WTC11 (cell line): ENCODE data around the gene RIBC2.

Experiments used
- SP1 ChIP-seq: sonication (generic); formaldehyde crosslinking; conservative IDR thresholded peaks from 2 replicates; pipeline ENCODE4 v1.8.1; 2022; ENCODE audit warnings: missing genetic modification reagents
- TCF7 ChIP-seq: sonication (generic); formaldehyde crosslinking; IDR thresholded peaks from 2 replicates; pipeline ENCODE4 v1.8.0; 2022; ENCODE audit warnings: mild to moderate bottlenecking, low read depth, missing genetic modification reagents, moderate library complexity
- ZNF138 ChIP-seq: sonication (generic); formaldehyde crosslinking; conservative IDR thresholded peaks from 2 replicates; pipeline ENCODE4 v1.8.1; 2022; ENCODE audit warnings: mild to moderate bottlenecking, moderate library complexity, missing genetic modification reagents
- ZNF423 ChIP-seq: fragments of 250-450 bp; sonication (Bioruptor Pico); IDR thresholded peaks from 2 replicates; pipeline ENCODE4 v2.1.2; 2022; ENCODE audit warnings: mild to moderate bottlenecking, moderate library complexity
- TF ChIP-seq, protein P1 (sequence below): sonication (generic); formaldehyde crosslinking; IDR thresholded peaks from 2 replicates; pipeline ENCODE4 v1.8.0; 2022; ENCODE audit warnings: mild to moderate bottlenecking, missing genetic modification reagents
- TF ChIP-seq, protein P2 (sequence below): sonication (generic); formaldehyde crosslinking; IDR thresholded peaks from 2 replicates; pipeline ENCODE4 v1.8.1; 2023; ENCODE audit warnings: mild to moderate bottlenecking, missing genetic modification reagents, borderline replicate concordance
- TF ChIP-seq, protein P3 (sequence below): fragments of 200-600 bp; IDR thresholded peaks from 2 replicates; pipeline ENCODE4 v1.8.0; 2022; ENCODE audit warnings: antibody characterized with exemption
- TF ChIP-seq, protein P4 (sequence below): sonication (generic); formaldehyde crosslinking; IDR thresholded peaks from 2 replicates; pipeline ENCODE4 v1.8.1; 2022; ENCODE audit warnings: low read depth, missing genetic modification reagents, borderline replicate concordance
- TF ChIP-seq, protein P5 (sequence below): sonication (generic); formaldehyde crosslinking; IDR thresholded peaks from 2 replicates; pipeline ENCODE4 v1.8.1; 2022; ENCODE audit warnings: mild to moderate bottlenecking, missing genetic modification reagents, moderate library complexity, borderline replicate concordance
- TF ChIP-seq, protein P6 (sequence below): sonication (generic); formaldehyde crosslinking; conservative IDR thresholded peaks from 2 replicates; pipeline ENCODE4 v1.8.1; 2022; ENCODE audit warnings: mild to moderate bottlenecking, missing genetic modification reagents
- TF ChIP-seq, protein P7 (sequence below): fragments of 250-450 bp; sonication (Bioruptor Pico); conservative IDR thresholded peaks from 2 replicates; pipeline ENCODE4 v1.9.0; 2021; ENCODE audit warnings: mild to moderate bottlenecking

DNA sequence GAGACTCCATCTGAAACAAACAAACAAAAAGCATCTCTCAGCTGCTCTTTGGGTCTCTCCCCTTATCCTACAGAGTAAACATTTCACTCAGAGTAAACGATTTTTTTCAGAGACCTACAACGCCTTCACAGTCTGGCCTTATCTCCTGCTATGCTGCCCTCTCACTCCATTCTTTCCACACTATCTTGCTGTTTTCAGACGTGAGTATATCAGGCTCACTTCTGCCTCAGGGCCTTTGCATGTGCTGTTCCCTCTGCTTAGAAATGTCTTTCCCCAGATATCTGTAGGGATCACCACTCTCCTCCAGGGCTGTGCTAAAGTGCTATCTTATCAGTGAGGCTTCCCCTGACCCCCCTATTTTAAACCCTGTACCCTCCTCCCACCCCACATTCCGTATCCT lies 6.5 kb downstream of the RIBC2 start:
- TF ChIP-seq SP1 (no peak), TCF7 (no peak), ZNF138 (CRISPR knock-in tag) (no peak), ZNF423 (CRISPR knock-in tag) (no peak)
- TF ChIP-seq, protein P1, sequence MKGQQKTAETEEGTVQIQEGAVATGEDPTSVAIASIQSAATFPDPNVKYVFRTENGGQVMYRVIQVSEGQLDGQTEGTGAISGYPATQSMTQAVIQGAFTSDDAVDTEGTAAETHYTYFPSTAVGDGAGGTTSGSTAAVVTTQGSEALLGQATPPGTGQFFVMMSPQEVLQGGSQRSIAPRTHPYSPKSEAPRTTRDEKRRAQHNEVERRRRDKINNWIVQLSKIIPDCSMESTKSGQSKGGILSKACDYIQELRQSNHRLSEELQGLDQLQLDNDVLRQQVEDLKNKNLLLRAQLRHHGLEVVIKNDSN = no peak
- TF ChIP-seq, protein P2, sequence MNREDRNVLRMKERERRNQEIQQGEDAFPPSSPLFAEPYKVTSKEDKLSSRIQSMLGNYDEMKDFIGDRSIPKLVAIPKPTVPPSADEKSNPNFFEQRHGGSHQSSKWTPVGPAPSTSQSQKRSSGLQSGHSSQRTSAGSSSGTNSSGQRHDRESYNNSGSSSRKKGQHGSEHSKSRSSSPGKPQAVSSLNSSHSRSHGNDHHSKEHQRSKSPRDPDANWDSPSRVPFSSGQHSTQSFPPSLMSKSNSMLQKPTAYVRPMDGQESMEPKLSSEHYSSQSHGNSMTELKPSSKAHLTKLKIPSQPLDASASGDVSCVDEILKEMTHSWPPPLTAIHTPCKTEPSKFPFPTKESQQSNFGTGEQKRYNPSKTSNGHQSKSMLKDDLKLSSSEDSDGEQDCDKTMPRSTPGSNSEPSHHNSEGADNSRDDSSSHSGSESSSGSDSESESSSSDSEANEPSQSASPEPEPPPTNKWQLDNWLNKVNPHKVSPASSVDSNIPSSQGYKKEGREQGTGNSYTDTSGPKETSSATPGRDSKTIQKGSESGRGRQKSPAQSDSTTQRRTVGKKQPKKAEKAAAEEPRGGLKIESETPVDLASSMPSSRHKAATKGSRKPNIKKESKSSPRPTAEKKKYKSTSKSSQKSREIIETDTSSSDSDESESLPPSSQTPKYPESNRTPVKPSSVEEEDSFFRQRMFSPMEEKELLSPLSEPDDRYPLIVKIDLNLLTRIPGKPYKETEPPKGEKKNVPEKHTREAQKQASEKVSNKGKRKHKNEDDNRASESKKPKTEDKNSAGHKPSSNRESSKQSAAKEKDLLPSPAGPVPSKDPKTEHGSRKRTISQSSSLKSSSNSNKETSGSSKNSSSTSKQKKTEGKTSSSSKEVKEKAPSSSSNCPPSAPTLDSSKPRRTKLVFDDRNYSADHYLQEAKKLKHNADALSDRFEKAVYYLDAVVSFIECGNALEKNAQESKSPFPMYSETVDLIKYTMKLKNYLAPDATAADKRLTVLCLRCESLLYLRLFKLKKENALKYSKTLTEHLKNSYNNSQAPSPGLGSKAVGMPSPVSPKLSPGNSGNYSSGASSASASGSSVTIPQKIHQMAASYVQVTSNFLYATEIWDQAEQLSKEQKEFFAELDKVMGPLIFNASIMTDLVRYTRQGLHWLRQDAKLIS (CRISPR knock-in tag) = no peak
- TF ChIP-seq, protein P3, sequence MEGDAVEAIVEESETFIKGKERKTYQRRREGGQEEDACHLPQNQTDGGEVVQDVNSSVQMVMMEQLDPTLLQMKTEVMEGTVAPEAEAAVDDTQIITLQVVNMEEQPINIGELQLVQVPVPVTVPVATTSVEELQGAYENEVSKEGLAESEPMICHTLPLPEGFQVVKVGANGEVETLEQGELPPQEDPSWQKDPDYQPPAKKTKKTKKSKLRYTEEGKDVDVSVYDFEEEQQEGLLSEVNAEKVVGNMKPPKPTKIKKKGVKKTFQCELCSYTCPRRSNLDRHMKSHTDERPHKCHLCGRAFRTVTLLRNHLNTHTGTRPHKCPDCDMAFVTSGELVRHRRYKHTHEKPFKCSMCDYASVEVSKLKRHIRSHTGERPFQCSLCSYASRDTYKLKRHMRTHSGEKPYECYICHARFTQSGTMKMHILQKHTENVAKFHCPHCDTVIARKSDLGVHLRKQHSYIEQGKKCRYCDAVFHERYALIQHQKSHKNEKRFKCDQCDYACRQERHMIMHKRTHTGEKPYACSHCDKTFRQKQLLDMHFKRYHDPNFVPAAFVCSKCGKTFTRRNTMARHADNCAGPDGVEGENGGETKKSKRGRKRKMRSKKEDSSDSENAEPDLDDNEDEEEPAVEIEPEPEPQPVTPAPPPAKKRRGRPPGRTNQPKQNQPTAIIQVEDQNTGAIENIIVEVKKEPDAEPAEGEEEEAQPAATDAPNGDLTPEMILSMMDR = no peak
- TF ChIP-seq, protein P4, sequence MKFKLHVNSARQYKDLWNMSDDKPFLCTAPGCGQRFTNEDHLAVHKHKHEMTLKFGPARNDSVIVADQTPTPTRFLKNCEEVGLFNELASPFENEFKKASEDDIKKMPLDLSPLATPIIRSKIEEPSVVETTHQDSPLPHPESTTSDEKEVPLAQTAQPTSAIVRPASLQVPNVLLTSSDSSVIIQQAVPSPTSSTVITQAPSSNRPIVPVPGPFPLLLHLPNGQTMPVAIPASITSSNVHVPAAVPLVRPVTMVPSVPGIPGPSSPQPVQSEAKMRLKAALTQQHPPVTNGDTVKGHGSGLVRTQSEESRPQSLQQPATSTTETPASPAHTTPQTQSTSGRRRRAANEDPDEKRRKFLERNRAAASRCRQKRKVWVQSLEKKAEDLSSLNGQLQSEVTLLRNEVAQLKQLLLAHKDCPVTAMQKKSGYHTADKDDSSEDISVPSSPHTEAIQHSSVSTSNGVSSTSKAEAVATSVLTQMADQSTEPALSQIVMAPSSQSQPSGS (CRISPR knock-in tag) = no peak
- TF ChIP-seq, protein P5, sequence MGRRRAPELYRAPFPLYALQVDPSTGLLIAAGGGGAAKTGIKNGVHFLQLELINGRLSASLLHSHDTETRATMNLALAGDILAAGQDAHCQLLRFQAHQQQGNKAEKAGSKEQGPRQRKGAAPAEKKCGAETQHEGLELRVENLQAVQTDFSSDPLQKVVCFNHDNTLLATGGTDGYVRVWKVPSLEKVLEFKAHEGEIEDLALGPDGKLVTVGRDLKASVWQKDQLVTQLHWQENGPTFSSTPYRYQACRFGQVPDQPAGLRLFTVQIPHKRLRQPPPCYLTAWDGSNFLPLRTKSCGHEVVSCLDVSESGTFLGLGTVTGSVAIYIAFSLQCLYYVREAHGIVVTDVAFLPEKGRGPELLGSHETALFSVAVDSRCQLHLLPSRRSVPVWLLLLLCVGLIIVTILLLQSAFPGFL (CRISPR knock-in tag) = no peak
- TF ChIP-seq, protein P6, sequence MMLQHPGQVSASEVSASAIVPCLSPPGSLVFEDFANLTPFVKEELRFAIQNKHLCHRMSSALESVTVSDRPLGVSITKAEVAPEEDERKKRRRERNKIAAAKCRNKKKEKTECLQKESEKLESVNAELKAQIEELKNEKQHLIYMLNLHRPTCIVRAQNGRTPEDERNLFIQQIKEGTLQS (CRISPR knock-in tag) = no peak
- TF ChIP-seq, protein P7, sequence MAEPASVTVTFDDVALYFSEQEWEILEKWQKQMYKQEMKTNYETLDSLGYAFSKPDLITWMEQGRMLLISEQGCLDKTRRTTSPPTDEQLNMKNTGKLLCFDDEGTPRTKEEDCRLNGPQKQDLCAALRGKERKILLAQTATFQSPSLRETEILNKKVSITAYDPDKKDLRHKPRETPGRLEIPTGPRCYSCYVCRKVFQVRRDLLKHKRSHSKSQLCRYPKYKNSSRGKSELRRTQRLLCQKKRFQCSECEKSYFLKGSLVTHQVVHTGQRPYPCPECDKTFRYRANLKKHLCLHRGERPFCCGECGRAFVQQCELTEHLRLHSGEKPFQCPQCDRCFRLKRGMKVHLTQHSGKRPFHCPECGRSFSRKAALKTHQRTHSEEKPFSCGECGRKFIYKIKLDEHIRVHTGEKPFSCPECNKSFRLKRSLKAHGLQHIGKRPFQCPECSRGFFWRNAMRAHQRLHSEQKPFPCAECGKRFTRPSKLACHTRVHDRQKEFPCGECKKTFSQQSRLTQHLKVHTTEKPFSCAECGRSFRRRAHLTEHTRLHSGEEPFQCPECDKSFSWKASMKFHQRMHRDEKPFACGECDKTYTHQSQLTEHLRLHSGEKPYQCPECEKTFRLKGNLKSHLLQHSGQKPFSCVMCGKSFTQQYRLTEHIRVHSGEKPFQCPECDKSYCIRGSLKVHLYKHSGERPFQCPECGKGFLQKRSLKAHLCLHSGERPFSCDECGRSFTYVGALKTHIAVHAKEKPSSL = no peak
